Heart left ventricle (tissue), 13 donors: Measurements from ENCODE around the gene SYMPK.

Source experiments
- POLR2A ChIP-seq, 2 donors: fragments of 450-650 bp; IDR thresholded peaks; one replicate each; pipeline ENCODE4 v1.6.1; 2017; ENCODE audit warnings: antibody characterized with exemption in 2 of 2, mild to moderate bottlenecking in 2 of 2, moderate library complexity in 2 of 2
- TF ChIP-seq, protein P1 (sequence below), 12 donors: fragments of 200-600 bp; sonication (generic) in 4 of 12; IDR thresholded peaks; one replicate each; pipeline versions ENCODE4 v1.5.0 to v1.8.0; 2018 to 2022; ENCODE audit warnings: antibody characterized with exemption in 12 of 12, mild to moderate bottlenecking in 5 of 12
- donor health status: ischemic (EF 13 %, LVEDD 7.1; RV severe dilation, severe dysfunction).
- donor health status: DM: no; HTN: yes; CAD: no.
- donor health status: DM: no; HTN: no; CAD: no.
- donor health status: ischemic (EF 25% LVEDD 6.9; RV normal size, moderate dysfunction).
- donor health status: ischemic (EF 25% LVEDD 5.7; RV mildly dilated, moderate dysfunction).
- donor health status: ischemic (EF 35%, LVEDD 5.7; RV mildly dilated, moderate dysfunction).
- donor health status: nonischemic (EF 11% LVEDD 7.7; RV severe dilation, severe dysfunction).
- donor health status: DM: yes; HTN: yes; CAD: no.
- donor health status: PGD.
- donor health status: ischemic (EF 29% LVEDD 5.4; RV normal size, mild dysfunction).
- donor health status: nonischemic (EF 23%, LVEDD 6.1; RV moderate dilation, normal function).

DNA sequence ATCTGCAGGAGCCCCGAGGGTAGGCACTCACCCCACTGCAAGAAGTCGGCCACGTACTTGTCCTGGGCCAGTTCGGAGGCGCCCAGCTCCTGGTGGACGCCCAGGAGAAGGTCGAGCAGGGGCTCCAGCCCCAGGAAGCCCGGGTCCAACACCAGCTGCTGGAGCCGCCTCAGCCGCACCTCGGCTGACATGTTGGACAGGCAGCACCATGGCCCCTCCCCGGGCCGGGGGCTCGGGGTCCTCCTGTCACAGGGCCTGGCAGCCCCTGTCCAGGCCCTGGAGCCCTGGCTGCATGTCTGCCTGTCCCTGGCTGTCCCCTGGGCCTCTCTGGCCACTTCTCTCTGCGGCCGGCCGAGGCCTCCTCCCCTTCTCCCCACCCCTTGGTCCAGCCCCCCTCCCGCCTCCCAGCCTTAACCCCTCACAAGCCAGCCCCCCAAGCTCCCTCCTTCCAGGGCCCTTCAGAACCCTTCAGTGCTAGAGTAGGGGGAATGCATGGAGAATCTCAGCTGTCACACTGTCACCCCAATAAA, 80.7 kb downstream of the SYMPK start, which contains the start of gene DMPK:
- TF ChIP-seq, protein P1, sequence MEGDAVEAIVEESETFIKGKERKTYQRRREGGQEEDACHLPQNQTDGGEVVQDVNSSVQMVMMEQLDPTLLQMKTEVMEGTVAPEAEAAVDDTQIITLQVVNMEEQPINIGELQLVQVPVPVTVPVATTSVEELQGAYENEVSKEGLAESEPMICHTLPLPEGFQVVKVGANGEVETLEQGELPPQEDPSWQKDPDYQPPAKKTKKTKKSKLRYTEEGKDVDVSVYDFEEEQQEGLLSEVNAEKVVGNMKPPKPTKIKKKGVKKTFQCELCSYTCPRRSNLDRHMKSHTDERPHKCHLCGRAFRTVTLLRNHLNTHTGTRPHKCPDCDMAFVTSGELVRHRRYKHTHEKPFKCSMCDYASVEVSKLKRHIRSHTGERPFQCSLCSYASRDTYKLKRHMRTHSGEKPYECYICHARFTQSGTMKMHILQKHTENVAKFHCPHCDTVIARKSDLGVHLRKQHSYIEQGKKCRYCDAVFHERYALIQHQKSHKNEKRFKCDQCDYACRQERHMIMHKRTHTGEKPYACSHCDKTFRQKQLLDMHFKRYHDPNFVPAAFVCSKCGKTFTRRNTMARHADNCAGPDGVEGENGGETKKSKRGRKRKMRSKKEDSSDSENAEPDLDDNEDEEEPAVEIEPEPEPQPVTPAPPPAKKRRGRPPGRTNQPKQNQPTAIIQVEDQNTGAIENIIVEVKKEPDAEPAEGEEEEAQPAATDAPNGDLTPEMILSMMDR (IDR thresholded peaks at IDR 0.05): no peak
- peak in 1 of 2 donors; percentile 46 for TF ChIP-seq POLR2A (IDR thresholded peaks at IDR 0.05)
